Measurements from ENCODE around the gene RNASE9. TPM values are rescaled to one million over a fixed set of nuclear protein-coding genes. Genes with fewer than 3 reads are reported as not detected.

The RNASE9 gene
- total and polyA plus RNA-seq, 7 donors, result not detected

GRCh38 chr14:20608383-20609110, 47.7 kb upstream of the RNASE9 start:
- H3K27ac ChIP-seq, result no peak overlapping the region
- no peak for ATAC-seq
- intact Hi-C loops (cut with DNase I), result loop anchor here (2.0 to 10.0 kb wide), 7 partner anchors 76 to 346 kb away; partner anchors contain the start of genes ANG (in 1 of the 2), PNP (in 1 of the 2) and RNASE2 (in 1 of the 2)
- no peaks in the 10 kb centered on the region for H3K36me3 ChIP-seq (ENCODE audit: insufficient read depth in 1 of 2, low read depth in 1 of 2)
- DNase-seq, result no peak
- H3K27me3 ChIP-seq (ENCODE audit: insufficient read depth in 3 of 3, low read length in 2 of 3), result no peaks in the 10 kb centered on the region
- peaks cover 29% of the 10 kb centered on the region for H3K4me1 ChIP-seq
- H3K4me3 ChIP-seq, result no peak overlapping the region
- no peak for TF ChIP-seq CTCF (IDR thresholded peaks at IDR 0.05)
- H3K9me3 ChIP-seq, result no peaks in the 10 kb centered on the region
- WGBS, 3 donors, result 57 to 61% (median 59%) methylated on average over 7 of the region's 7 CpGs

- intact Hi-C loops (cut with DNase I), result loop anchor here (2.0 to 10.0 kb wide), 8 partner anchors 75 to 347 kb away; partner anchors contain the start of genes ANG (in 1 of the 2), PNP (in 1 of the 2) and RNASE2 (in 1 of the 2)
- H3K27me3 ChIP-seq (ENCODE audit: insufficient read depth in 3 of 3, low read length in 2 of 3), result no peaks in the 10 kb centered on the region
- no peak overlapping the region for H3K27ac ChIP-seq
- DNase-seq (no peak), ATAC-seq (no peak)
- H3K9me3 ChIP-seq, result no peaks in the 10 kb centered on the region
- WGBS, 3 donors, result 56 to 67% (median 65%) methylated on average over 5 of the region's 5 CpGs
- no peak overlapping the region for H3K4me3 ChIP-seq
- no peaks in the 10 kb centered on the region for H3K36me3 ChIP-seq (ENCODE audit: insufficient read depth in 1 of 2, low read depth in 1 of 2)
- no peak for TF ChIP-seq CTCF (IDR thresholded peaks at IDR 0.05)
- H3K4me1 ChIP-seq, result peaks cover 26% of the 10 kb centered on the region
Observed at GRCh38 chr14:20607617-20608016, 46.8 kb upstream of the RNASE9 start.

GRCh38 chr14:20606902-20607242, 46.0 kb upstream of the RNASE9 start:
- Histone ChIP-seq H3K4me3 (no peak overlapping the region), H3K36me3 (ENCODE audit: insufficient read depth in 1 of 2, low read depth in 1 of 2) (no peaks in the 10 kb centered on the region), H3K27ac (no peak overlapping the region), H3K9me3 (no peaks in the 10 kb centered on the region), H3K27me3 (ENCODE audit: insufficient read depth in 3 of 3, low read length in 2 of 3) (no peaks in the 10 kb centered on the region), H3K4me1 (peaks cover 18% of the 10 kb centered on the region)
- no peak for TF ChIP-seq CTCF (IDR thresholded peaks at IDR 0.05)
- WGBS, 3 donors, result 65 to 77% (median 69%) methylated on average over 2 of the region's 2 CpGs
- intact Hi-C loops (cut with DNase I), result loop anchor here (2.0 to 10.0 kb wide), 5 partner anchors 75 to 348 kb away; partner anchors contain the start of genes PNP (in 1 of the 2) and RNASE2 (in 1 of the 2)
- no peak for ATAC-seq
- no peak for DNase-seq

- Histone ChIP-seq H3K27ac (no peak overlapping the region), H3K4me1 (peaks cover 13% of the 10 kb centered on the region), H3K27me3 (ENCODE audit: insufficient read depth in 3 of 3, low read length in 2 of 3) (no peaks in the 10 kb centered on the region), H3K36me3 (ENCODE audit: insufficient read depth in 1 of 2, low read depth in 1 of 2) (no peaks in the 10 kb centered on the region), H3K9me3 (no peaks in the 10 kb centered on the region), H3K4me3 (no peak overlapping the region)
- 47 to 48% (median 47%) methylated on average over 8 of the region's 8 CpGs for WGBS, 3 donors
- peak; percentile 40 for TF ChIP-seq CTCF (IDR thresholded peaks at IDR 0.05)
- intact Hi-C loops (cut with DNase I), result loop anchor here (2.0 to 10.0 kb wide), 5 partner anchors 74 to 348 kb away; partner anchors contain the start of genes PNP (in 1 of the 2) and RNASE2 (in 1 of the 2)
- no peak for DNase-seq
- ATAC-seq, result no peak
Observed at GRCh38 chr14:20606190-20606901, 45.5 kb upstream of the RNASE9 start.

All from psoas muscle (tissue), 8 donors.